ENCODE data around the gene CFAP410.
"Not testable (repeated sequence)": the region's sequence is repeated elsewhere in the genome, so short reads cannot be mapped to it uniquely, and the experiment has no call there.

CFAP410 gene

DNA sequence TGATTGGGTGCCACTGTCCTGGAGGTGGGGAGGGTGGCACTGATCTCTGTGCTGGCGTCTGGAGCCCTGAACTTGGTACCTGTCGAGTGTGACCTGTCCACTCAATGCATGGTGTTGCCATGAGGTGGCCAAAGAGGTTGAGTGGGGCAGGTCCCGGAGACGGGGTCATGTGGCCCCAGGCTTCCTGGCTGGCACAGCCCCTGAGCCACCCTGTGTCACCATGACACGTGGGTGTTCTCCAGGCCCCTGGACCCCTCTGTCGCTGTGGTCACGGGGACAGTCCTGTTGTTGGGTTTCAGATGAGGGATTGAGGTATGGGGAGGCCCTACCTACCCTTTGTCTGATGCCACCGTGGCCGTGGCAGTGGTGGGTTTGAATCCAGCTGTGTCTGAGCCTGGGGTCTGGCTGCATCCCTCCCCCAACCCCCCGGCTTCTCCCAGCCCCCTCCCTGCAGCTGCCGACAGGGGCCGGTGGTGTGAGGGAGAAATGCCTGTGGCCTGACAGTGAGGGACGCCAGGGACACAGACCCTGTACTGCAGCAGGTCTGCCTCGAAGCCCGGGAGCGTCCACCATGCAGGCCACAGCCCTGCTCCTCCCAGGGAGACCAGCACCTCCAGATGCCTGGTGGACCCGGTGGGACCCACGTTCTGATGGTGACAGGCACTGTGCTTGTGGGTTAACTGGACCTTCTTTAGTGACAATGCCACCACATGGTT, 26.2 kb upstream of the CFAP410 start:
- H3F3A ChIP-seq (ENCODE audit: control insufficient read depth, insufficient read depth), result no peaks in the 10 kb centered on the region
- no peaks in the 10 kb centered on the region for H4K20me1 ChIP-seq (ENCODE audit: control insufficient read depth, insufficient read depth, low read depth, low read length)
- no peaks in the 10 kb centered on the region for H3K79me2 ChIP-seq (ENCODE audit: control insufficient read depth, low read length)
- H3K27ac ChIP-seq (ENCODE audit: low read depth, low read length), result no peak overlapping the region
- no peak for TF ChIP-seq CTCF (IDR thresholded peaks at IDR 0.05; ENCODE audit: low read depth, low read length, poor library complexity, severe bottlenecking)
- no peak for TF ChIP-seq EZH2phosphoT487 (IDR thresholded peaks at IDR 0.05; ENCODE audit: borderline replicate concordance, low read length)
- no peaks in the 10 kb centered on the region for H3K4me1 ChIP-seq (ENCODE audit: control insufficient read depth, low read length)
- H3K4me3 ChIP-seq (ENCODE audit: low read length), result no peak overlapping the region
- H3K36me3 ChIP-seq (ENCODE audit: control insufficient read depth, low read length), result no peaks in the 10 kb centered on the region
- no peaks in the 10 kb centered on the region for H3K9me2 ChIP-seq (replicated peaks; ENCODE audit: control insufficient read depth, low read length)
- H3K9me3 ChIP-seq (ENCODE audit: control insufficient read depth, insufficient read depth, low read length), result peaks cover 11% of the 10 kb centered on the region; the same call in 1 of the 2 replicates
- H3K27me3 ChIP-seq (ENCODE audit: control insufficient read depth, low read length), result no peaks in the 10 kb centered on the region
- no peak overlapping the region for H3K4me2 ChIP-seq (ENCODE audit: low read length)

- Histone ChIP-seq H3K36me3 (ENCODE audit: control insufficient read depth, low read length) (no peaks in the 10 kb centered on the region), H3K4me2 (ENCODE audit: low read length) (no peak overlapping the region), H4K20me1 (ENCODE audit: control insufficient read depth, insufficient read depth, low read depth, low read length) (no peaks in the 10 kb centered on the region), H3F3A (ENCODE audit: control insufficient read depth, insufficient read depth) (no peaks in the 10 kb centered on the region), H3K4me3 (ENCODE audit: low read length) (no peak overlapping the region), H3K27ac (ENCODE audit: low read depth, low read length) (no peak overlapping the region), H3K4me1 (ENCODE audit: control insufficient read depth, low read length) (no peaks in the 10 kb centered on the region), H3K9me3 (ENCODE audit: control insufficient read depth, insufficient read depth, low read length) (peaks cover 6% of the 10 kb centered on the region; the same call in 1 of the 2 replicates), H3K9me2 (replicated peaks; ENCODE audit: control insufficient read depth, low read length) (no peaks in the 10 kb centered on the region), H3K27me3 (ENCODE audit: control insufficient read depth, low read length) (no peaks in the 10 kb centered on the region), H3K79me2 (ENCODE audit: control insufficient read depth, low read length) (no peaks in the 10 kb centered on the region)
- TF ChIP-seq CTCF (IDR thresholded peaks at IDR 0.05; ENCODE audit: low read depth, low read length, poor library complexity, severe bottlenecking) (no peak), EZH2phosphoT487 (IDR thresholded peaks at IDR 0.05; ENCODE audit: borderline replicate concordance, low read length) (no peak)
Observed at GRCh38 chr21:44364151-44365053, 25.2 kb upstream of the CFAP410 start.

- no peak overlapping the region for H3K27ac ChIP-seq (ENCODE audit: low read depth, low read length)
- H4K20me1 ChIP-seq (ENCODE audit: control insufficient read depth, insufficient read depth, low read depth, low read length), result no peaks in the 10 kb centered on the region
- H3K9me3 ChIP-seq (ENCODE audit: control insufficient read depth, insufficient read depth, low read length), result peaks cover 6% of the 10 kb centered on the region; the same call in 1 of the 2 replicates
- H3K9me2 ChIP-seq (replicated peaks; ENCODE audit: control insufficient read depth, low read length), result no peaks in the 10 kb centered on the region
- no peak for TF ChIP-seq EZH2phosphoT487 (IDR thresholded peaks at IDR 0.05; ENCODE audit: borderline replicate concordance, low read length)
- TF ChIP-seq CTCF (IDR thresholded peaks at IDR 0.05; ENCODE audit: low read depth, low read length, poor library complexity, severe bottlenecking), result no peak
- no peak overlapping the region for H3K4me3 ChIP-seq (ENCODE audit: low read length)
- no peaks in the 10 kb centered on the region for H3K79me2 ChIP-seq (ENCODE audit: control insufficient read depth, low read length)
- no peaks in the 10 kb centered on the region for H3K27me3 ChIP-seq (ENCODE audit: control insufficient read depth, low read length)
- no peaks in the 10 kb centered on the region for H3K4me1 ChIP-seq (ENCODE audit: control insufficient read depth, low read length)
- no peaks in the 10 kb centered on the region for H3K36me3 ChIP-seq (ENCODE audit: control insufficient read depth, low read length)
- H3K4me2 ChIP-seq (ENCODE audit: low read length), result no peak overlapping the region
- no peaks in the 10 kb centered on the region for H3F3A ChIP-seq (ENCODE audit: control insufficient read depth, insufficient read depth)
Observed at GRCh38 chr21:44363278-44363677, 24.1 kb upstream of the CFAP410 start.

DNA sequence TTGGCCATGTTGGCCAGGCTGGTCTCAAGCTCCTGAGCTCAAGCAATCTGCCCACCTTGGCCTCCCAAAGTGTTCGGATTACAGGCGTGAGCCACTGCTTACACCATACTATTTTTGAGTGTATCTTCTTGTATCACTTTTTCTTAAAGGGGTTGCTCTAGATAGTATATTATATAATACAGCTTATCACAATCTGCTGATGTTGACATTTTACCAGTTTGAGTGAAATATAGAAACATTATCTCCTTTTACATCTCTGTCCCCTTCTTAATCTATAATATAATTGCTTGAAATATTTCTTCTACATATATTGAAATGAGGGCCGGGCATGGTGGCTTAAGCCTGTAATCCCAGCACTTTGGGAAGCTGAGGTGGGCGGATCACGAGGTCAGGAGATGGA, 22.7 kb upstream of the CFAP410 start:
- not testable (repeated sequence) for H3K79me2 ChIP-seq (ENCODE audit: control insufficient read depth, low read length); H3K36me3 ChIP-seq (ENCODE audit: control insufficient read depth, low read length); H4K20me1 ChIP-seq (ENCODE audit: control insufficient read depth, insufficient read depth, low read depth, low read length); H3K9me2 ChIP-seq (replicated peaks; ENCODE audit: control insufficient read depth, low read length); H3K4me3 ChIP-seq (ENCODE audit: low read length); H3K4me2 ChIP-seq (ENCODE audit: low read length); H3K27ac ChIP-seq (ENCODE audit: low read depth, low read length); H3K4me1 ChIP-seq (ENCODE audit: control insufficient read depth, low read length); H3K9me3 ChIP-seq (ENCODE audit: control insufficient read depth, insufficient read depth, low read length); H3K27me3 ChIP-seq (ENCODE audit: control insufficient read depth, low read length); H3F3A ChIP-seq (ENCODE audit: control insufficient read depth, insufficient read depth)
